ELF-1 (cell line): ENCODE data around the gene ADGB.
"Not testable (repeated sequence)": the region's sequence is repeated elsewhere in the genome, so short reads cannot be mapped to it uniquely, and the experiment has no call there.

Experiments
- DNase-seq: peaks from one replicate; pipeline ENCODE4 v3.0.0-alpha.2; 2016; ENCODE audit warnings: low read depth, low spot score

ADGB gene

GRCh38 chr6:146598772-146599405, at the start of gene ADGB:
Gene ADGB, plus strand, starts transcription at chr6:146598972. Its CDS starts 69 bp downstream, at chr6:146599041.
- peak; percentile 86 for DNase-seq

DNA sequence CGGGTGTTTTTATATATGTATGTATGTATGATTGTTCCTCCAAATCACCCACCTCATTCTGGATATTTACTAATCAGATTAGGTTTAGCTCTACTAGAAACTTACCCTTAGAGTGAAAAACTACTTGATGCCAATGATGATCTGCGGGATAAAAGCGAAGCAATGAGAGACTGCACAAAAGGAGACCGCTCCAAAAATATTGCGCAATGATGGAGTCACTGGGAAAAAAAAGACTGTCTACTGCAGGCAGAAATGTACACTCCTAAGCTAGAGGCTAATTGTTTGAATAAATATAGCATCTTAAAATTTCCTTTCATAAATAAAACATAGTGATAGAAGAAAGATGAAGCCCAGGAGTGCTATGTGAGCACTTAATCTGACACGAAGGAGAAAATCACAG, 47.9 kb upstream of the ADGB start:
- DNase-seq = no peak

DNA sequence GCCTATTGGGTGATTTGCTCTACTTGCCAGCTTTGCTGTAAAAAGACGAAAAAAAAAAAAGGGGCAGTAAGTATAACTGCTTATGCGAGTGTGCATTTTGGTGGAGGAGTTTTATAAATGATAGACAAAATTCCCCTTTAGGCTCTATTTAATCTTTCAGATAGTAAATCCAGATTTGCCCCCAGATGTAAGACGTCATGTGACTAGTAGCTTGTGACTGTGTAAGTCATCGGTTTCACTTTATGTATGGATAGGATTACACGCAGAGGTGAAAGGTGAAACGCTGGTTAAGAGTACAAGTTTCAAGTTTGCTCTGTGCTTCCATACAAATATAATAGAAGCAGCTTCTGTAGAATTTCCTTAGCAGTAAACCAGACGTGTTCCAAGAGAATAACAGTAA, 47.2 kb upstream of the ADGB start:
- no peak for DNase-seq

DNA sequence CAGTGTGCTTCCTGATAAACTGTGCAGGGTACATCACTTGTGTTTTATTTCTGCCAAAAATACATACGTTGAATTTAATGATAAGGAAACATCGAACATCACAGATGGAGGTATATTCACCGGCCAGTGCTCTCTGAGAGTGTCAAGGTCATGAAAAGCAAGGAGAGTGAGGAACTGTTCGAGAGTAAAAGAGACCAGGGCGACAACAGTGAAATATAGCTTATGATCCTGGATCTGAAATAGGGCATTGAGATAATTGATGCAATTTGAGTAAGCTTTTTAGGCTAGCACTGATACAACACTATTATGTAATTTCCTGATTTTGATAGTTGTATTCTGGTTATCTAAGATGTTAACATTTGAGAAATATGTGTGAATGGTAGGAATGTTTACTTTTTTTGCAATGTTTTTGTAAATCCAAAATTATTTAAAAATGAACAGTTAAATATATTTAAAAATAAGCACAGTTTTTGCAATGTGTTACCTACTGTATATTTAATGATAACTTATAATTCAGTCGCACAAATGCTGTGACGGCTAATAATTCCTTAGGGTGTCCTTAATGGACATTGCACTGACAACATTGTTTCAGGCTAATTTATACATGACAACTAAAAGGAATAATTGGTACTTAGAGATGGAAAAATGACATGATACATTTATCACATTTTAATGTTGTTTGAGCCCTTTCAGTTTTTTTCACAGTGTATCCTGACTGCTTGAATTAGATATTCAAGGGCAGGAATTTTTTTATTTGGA, 45.2 kb upstream of the ADGB start:
- DNase-seq = no peak

DNA sequence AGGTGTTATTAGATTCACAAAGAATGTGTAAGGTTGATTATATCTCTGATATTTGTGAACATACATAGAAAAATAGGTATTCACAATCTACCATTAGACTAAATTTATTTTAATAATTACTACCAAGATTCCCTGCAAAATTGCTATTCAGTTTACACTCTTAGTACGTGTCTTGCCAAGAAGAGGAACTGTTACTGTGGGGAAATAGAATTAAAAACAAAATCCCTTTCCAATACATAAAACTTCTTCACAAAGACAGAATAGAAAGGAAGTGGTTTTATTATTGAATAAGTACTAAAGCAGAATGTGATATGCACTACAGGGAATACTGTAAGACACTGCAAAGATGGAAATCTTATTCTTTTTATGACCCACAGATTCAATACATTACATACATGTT, 38.2 kb upstream of the ADGB start:
- DNase-seq = no peak

GRCh38 chr6:146566661-146567060, 32.1 kb upstream of the ADGB start:
- not testable (repeated sequence) for DNase-seq

- DNase-seq = not testable (repeated sequence)
These were observed 30.2 kb upstream of the ADGB start for GRCh38 chr6:146568619-146569018.

DNA sequence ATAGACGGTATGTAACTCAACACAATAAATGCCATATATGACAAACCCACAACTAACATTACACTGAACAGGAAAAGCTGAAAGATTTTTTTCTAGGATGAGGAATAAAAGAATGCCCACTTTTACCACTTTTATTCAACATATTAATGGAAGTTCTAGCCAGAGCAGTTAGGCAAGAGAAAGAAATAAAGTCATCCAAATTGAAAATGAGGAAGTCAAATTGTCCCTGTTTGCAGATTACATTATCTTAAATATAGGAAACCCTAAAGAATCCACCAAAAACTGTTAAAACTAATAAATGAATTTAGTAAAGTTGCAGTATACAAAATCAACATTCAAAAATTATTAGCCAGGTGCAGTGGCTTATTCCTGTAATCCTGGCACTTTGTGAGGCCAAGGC, 24.6 kb upstream of the ADGB start:
- no peak for DNase-seq

GRCh38 chr6:146578054-146578453, 20.7 kb upstream of the ADGB start:
- DNase-seq = no peak

- DNase-seq = no peak
These were observed 16.8 kb upstream of the ADGB start for GRCh38 chr6:146581968-146582367.

GRCh38 chr6:146582857-146583256, 15.9 kb upstream of the ADGB start:
- no peak for DNase-seq

GRCh38 chr6:146583966-146584365, 14.8 kb upstream of the ADGB start:
- DNase-seq = no peak

DNA sequence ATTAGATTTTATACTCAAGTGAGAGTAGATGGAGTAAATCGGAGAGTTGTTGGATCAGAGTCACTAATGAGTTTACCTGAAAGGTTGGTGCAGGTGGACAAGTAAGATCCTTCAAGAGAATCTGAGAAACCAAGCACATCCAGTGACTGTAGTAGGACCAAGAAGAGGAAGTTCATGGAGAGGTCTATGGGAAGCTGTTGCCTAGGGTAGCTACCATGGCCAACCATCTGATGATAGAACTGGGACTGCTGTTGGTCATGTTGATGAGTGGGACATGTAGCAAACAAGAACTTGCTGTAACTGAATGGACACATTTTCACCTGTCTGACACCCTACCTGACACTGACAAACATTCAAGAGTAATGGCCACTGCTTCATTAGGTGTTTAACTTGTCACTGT, 11.3 kb upstream of the ADGB start:
- DNase-seq = no peak

- DNase-seq = no peak
These were observed 8.3 kb upstream of the ADGB start for GRCh38 chr6:146590492-146590891.

- DNase-seq = no peak
These were observed 6.3 kb upstream of the ADGB start for GRCh38 chr6:146592451-146592850.

DNA sequence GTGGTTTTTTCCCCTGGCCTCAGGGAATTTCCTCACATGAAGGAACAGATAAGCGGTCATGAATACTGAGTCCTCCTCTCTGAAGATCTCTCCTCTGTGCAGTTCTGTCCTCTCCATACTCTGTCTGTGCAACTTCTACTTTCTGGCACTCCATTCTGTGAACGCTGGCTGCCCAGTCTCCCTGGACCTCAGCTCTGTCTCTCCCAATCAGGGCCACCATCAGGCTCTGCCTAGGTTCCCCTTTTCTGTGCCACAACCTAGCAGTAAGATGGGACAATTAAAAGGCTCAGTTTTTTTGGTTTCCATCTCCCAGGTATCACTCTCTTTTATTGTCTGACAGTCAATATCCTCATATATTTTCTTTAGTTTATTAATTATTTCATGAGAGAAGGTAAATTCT, 4.8 kb upstream of the ADGB start:
- DNase-seq = no peak

- DNase-seq = no peak
These were observed 4.3 kb upstream of the ADGB start for GRCh38 chr6:146594495-146594894.

DNA sequence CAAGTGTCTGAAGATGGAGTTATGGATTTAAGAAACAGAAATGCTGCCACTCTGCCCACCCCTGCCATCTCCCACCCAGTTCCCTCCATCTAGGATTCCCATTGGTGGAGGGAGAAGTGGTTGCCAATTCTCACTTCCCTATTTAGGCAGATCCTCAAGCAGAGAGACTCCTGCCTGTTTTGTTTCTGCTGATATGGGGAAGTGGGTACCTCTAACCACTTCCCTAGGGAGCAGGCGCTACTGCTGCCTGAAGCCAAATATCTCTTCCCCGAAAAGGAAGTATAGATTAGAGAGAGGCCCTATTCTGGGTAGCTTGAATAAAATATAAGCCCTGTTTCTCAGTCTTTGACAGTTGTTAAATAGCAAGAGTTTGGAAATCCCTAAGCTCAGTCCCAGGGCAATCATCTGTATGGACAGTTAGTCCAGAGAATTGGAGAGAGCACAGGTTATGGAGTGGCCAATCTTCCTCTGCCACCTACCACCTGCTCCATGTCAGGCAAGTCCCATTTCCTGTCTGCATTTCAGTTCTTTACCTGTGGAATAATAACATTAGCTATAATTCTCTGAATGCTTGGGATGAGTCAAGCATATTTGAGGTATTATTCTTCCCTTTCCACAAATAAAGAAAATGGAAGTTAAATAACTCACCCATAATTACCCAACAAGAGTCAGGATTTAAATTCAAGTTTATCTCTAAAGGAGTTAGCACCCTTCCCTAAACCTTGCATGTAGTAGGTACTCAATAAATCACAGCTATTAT, 2.6 kb upstream of the ADGB start:
- no peak for DNase-seq

- DNase-seq = no peak
These were observed 2.6 kb downstream of the ADGB start for GRCh38 chr6:146601352-146601751.

DNA sequence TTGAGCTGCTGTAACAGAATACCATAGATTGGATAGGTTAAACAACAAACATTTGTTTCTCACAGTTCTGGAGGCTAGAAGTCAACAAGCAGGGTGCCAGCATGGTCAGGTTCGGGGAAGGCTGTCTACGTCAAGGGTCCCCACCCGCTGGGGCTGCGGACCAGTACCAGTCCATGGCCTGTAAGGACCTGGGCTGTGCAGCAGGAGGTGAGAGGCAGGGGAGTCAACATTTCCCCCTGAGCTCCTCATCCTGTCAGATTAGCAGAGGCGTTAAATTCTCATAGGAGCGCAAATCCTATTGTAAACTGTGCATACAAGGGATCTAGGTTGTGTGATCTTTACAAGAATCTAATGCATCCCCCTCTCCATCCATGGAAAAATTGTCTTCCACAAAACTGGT, 3.8 kb downstream of the ADGB start:
- no peak for DNase-seq

GRCh38 chr6:146613947-146614346, 15.2 kb downstream of the ADGB start:
- no peak for DNase-seq

GRCh38 chr6:146620655-146621054, 21.9 kb downstream of the ADGB start:
- DNase-seq = no peak

DNA sequence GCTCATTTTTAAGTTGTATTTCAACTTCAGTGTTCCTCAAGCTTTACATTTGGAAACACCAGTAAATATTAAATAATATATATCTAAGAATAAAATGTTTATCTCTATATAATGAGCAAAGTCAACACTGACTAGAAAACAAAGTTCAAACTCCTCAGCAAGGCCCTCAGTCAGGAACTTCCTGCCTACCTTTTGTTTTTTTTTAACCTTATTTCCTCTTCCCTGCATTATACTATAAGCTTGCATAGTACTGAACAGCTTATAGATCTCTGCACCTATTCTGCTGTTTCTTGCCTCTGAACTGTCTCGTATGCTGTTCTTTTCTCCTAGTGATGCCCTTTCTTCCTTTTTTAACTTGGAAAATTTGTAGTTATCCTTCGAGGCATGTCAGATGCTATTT, 29.6 kb downstream of the ADGB start:
- no peak for DNase-seq
